ENCODE measurements around the gene SPIC.
A peak's percentile ranks its signal among the peaks of the same experiment; 100 is the strongest.
"Not testable (repeated sequence)": the region's sequence is repeated elsewhere in the genome, so short reads cannot be mapped to it uniquely, and the experiment has no call there.

The SPIC gene

DNA sequence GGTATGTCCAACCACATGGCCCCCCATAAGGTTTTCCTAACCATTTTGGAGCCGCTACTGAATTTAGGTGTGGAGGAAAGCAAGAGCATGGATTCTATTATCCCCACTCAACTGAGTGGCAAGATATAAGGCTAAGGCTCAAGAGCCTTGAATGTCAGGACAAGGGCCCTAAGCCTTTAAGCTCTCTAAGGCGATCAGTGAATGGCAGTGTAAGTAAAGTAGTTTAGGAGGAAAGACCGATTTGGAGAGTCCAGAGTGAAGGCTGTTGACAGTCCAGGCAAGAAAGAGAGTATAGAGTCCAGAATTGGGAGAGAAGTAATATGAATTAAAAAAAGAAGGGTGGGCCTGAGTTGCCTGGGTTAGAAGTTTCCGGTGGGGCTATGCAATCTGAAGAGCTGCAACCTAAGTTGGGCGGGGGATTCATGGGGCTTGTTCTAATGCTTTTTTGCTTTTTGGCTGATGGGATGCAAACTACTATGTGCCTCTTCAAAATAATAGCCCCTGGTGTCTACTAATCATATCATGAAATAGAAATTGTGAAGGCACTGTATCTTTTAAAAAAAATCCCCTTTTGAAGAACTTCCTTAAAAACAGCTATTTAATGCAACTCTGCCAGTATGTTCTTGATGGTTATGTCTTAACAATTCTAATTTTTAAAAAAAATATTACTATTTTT is at the start of gene SPIC:
TSS of gene SPIC (plus strand) at position 626 of the 676 bp plus-strand sequence. CDS start 1,569 bp downstream, outside the sequence.
- no peak for DNase-seq (ENCODE audit: low read depth)

DNA sequence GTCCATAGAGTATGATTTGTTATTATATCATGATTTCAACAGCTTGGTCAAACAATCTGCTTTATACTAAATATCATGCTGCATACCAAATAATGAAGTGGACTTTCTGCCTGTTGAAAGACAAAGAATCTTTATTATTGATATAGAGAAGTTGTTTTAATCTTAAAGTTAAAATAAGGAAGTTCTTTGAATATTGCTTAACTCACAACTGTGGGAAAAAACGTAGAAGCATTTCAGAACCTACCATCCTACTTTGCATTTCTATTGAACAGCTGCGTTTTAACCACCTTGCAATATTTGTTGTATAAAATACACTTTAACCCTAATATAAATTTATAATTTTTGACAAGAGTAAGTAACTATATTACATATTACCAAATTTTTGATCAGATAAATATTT is 44.7 kb upstream of the SPIC start:
- no peak for DNase-seq (ENCODE audit: low read depth)

DNA sequence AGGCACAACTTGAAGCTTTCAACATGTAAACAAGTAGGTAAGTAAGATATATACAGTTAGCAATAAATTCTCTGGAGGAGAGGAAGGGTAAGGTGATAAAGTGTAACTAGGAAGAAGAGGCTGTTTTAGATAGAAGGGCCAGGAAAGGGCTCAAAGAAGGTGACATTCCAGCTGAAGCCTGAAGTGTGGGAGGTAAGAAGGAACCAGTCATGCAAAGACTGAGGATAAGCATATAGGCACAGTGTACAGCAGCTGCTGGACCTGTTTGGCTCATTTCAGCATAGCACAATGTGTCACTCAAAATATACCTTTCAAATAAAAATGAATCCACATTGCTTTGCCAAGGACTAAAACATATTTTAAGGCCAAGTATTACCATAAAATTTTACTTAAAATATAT is 39.0 kb upstream of the SPIC start:
- DNase-seq (ENCODE audit: low read depth) = no peak

DNA sequence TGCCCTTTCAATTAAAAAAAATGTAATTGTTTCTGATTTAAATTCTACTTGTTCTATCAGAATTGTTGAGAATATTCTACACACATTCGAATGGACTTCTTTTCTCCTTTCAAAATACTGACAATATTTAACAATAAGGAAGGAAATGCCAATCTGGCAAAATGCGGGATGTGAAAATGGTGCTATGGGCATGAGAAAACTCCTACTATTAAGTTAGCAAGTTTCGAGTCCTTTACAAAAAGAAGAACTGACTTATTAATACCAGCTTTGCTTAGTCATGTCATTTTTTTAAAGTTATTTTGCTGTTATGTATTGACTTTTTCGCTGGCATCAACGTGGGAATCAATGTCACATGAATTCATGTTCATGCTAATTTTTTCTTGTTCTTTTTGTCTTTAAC is 35.9 kb upstream of the SPIC start:
- no peak for DNase-seq (ENCODE audit: low read depth)

DNA sequence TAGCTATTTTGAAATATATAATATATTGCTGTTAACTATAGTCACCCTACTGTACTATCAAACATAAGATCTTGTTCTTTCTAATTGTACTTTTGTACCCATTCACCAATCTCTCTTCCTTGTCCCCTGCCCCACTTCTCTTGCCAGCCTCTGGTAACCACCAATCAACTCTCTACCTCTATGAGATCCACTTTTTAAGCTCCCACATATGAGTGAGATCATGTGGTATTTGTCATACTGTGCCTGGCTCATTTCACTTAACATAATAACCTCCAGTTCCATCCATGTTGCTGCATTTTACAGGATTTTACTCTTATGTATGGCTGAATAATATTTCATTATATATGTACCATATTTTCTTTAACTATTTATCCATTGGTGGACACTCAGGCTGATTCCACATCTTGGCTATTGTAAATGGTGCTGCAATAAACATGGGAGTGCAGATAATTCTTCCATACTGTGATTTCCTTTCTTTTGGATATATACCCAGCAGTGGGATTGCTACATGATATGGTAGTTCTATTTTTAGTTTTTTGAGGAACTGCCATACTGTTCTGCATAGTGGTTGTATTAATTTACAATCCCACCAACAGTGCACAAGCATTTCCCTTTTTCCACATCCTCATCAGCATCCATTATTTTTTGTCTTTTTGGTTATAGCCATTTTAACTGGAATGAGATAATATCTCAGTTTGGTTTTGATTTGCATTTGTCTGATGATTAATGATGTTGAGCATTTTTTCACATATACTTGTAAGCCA is 33.5 kb upstream of the SPIC start:
- no peak for DNase-seq (ENCODE audit: low read depth)

DNA sequence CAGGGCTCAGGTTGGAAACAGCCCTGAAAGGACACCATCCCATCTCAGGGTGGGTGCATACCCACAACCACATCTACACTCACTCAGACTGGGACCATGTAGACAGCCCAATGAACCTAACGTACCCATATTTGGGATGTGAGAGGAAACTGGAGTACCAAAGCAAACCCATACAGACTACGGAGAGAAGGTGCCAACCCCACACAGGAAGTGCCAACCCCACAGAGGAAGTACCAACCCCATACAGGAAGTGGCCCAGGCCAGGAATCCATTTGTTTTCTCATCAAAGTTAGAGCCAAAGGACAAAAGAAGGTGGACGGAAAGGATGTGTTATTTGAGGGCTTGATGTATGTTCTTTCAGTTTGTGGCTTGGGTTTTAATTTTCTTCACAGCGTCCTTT is 19.5 kb upstream of the SPIC start:
- peak; percentile 1 for DNase-seq (ENCODE audit: low read depth)

DNA sequence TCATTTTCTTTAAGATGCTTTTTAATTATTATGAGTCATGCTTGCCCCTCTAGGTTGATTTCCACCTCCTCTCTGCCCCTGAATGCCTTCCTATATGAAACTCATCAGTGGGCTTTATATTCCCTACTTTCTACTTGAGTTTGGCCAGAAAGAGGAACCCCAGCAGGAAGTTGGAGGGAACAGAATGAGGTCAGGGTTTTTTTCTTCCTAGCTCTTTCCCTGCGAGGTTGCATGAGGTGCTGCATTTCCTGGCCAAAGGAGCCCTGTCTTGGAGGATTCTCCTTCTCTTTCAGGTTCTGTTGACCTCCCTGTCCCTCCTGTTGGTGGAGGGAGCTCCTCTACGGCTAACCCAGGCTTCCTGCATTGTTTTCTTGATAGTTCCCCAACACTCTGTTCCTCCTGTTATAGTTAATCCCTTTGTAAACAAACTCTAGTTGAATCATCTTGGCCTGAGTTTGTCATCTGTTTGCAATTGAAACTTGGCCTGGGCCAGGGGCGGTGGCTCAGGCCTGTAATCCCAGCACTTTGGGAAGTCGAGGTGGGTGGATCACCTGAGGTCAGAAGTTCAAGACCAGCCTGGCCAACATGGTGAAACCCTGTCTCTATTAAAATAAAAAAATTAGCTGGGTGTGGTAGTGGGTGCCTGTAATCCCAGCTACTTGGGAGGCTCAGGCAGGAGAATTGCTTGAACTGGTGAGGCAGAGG is 15.3 kb upstream of the SPIC start:
- DNase-seq (ENCODE audit: low read depth) = no peak

DNA sequence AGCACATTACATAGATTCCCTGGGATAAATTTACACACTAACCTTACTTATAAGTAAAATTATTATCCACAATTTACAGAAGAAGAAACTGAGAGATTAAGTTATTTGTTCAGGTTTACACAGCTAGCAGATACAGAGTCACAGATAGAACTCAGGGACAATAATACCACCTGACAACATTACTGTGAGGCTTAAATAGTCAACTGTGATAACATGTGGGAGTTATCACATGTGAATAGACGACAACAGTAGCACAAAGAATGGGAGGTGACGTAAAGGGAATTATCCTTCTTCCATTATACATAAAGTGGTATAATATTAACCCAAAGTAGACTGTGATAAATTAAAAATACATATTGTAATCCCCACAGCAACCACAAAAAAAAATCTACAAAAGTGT is 6.2 kb upstream of the SPIC start:
- no peak for DNase-seq (ENCODE audit: low read depth)

DNA sequence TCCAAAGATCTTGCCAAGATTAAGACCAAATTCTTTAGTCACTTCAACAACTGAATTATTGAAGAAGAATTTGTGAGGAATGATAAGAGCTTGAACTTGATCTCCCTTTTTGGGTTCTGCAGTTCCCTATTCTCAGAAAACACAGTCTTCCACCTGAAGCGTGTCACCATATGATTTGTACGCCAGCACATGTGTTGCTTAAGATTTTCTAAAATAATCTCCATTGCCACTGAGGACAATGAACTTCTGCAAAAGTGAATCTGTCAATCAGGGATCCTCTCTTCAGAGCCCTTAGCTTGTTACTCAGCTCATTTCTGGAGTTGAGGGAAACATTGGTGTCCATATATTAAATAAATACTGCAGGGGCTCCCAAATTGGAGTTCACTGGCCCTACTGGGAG is 4.2 kb upstream of the SPIC start:
- DNase-seq (ENCODE audit: low read depth) = no peak

DNA sequence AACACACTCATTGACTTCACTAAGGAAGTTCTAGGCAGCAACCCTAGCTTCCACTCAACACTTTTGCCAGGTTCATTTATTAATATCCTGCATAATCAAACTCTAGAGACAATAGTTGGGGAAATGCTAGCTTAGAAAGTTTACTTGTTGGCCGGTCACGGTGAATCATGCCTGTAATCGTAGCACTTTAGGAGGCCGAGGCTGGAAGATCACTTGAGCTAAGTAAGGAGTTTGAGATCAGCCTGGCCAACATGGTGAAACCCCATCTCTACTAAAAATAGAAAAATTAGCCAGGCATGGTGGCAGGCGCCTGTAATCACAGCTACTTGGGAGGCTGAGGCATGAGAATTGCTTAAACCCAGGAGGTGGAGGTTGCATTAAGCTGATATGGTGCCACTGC is 3.3 kb upstream of the SPIC start:
- DNase-seq (ENCODE audit: low read depth) = not testable (repeated sequence)

DNA sequence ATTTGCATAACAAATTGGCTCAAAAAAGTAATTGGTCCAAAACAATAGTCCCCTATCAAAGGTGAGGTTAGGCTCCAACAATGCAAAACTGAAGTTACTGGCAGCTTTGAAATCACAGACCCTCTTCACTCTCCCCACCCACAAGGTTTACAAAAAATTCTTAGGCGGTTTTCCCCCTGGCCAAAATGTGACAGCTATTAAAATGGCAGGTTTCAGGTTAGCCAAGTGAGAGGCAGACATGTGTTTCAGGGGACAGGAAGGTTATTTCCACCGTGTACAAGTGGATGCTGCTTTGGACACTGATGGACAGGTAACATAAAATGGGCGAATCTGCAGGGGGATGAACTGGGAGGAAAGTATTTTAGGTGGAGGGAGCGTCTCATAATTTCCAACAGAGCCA is 888 bp upstream of the SPIC start:
- no peak for DNase-seq (ENCODE audit: low read depth)

DNA sequence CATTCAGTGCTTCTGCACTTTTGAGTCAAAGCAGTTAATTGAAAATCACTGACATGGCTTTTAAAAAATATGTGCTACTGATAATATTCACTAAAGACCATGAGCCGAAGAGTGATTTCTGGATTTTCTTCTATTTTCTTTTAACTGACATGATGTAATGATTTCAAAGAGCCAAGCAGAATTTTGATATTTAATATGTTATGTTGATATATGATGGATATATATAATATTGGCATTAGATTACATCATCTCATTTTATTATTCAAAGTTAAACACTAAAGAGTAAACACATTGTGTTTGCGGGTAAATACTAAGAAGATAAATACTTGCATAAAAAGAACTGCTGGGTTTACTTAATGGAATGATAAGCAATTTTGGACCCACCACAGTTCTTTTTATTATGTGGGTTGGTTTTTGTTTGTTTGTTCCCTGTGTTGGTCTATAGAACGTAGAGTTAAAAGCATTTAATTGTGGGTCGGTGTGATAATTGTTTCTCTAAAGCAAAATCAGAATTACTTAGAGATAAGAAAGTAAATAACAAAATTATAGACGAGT is 692 bp downstream of the SPIC start:
- DNase-seq (ENCODE audit: low read depth) = no peak

DNA sequence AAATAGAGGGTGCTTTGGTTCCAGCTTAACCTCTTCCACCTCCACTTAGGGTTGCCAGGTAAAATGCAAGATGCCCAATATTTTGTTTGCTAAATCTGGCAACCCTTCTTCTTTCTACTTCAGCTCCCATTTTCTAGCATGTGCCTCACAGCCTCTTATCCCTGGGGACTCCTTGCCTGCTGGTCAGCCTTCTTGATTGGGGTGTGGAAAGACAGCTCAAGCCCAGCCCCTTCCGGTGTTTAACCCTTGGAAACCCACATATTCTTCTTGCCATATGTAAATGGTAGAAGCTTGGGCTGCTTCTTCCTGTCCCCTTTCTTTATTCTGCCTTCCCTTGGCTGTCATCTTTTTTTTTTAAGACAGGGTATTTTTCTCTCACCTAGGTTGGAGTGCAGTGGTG is 5.7 kb downstream of the SPIC start:
- DNase-seq (ENCODE audit: low read depth) = no peak

DNA sequence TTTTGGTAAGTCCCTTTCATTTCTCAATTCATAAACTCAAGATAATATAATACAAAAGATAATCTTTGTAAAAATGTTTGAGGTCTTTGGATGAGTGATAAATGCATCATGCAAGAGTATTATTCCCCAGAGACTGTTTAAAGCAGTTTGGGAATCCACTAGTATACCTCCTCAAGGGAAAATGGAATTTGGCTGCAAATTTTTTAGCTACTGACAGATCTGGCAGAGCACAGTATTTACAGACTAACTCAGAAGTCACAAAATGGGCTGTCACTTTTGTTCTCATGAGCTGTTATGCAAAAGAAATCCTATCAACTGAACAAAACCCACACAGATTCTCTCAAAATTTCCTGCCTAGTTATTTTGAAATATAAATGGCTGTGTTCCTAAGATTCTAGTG is 9.9 kb downstream of the SPIC start:
- DNase-seq (ENCODE audit: low read depth) = no peak

DNA sequence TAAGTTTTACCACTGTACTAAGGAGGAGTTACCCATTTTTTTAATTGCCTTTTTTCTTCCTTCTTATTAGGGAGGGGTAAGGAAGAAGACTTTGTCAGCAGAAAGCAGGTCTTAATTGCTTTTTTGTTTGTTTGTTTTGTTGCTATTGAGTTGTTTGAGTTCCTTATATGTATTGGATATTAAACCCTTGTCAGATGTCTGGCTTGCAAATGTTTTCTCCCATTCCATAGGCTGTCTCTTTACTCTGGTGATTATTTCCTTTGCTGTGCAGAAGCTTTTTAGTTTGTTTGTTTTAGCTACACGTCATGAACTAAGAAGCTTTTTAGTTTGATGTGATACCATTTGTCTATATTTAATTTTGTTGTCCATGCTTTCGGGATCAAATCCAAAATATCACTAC is 13.3 kb downstream of the SPIC start:
- no peak for DNase-seq (ENCODE audit: low read depth)

DNA sequence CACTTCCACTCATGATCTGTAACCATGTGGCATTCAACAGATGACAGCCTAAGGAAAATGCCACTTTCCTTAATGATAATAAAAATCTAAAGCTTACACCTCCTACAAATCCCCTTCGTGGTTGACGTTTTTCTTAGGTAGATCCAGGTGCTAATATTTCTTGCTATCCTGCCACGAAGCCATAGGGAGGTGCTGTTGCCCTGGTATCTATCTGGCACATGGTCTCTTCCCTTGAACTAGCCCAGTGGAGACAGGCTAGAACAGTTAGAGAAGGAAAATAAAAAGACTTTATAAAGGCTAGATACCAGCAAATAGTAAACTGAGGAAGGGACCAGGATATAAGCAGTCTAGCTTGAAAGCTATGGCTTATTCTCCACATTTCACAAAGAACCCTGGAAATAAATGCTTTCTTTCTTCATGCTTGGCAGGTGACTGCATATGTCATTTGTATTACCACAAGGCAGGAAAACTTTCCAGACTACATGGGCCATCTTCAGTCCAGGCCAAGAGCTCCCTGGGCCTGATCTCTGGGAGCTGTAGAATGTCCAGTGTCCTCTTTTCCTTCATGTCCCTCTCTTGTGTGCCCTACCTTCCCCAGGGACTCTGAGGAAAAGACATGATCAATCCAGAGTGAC is 15.3 kb downstream of the SPIC start:
- DNase-seq (ENCODE audit: low read depth) = no peak

DNA sequence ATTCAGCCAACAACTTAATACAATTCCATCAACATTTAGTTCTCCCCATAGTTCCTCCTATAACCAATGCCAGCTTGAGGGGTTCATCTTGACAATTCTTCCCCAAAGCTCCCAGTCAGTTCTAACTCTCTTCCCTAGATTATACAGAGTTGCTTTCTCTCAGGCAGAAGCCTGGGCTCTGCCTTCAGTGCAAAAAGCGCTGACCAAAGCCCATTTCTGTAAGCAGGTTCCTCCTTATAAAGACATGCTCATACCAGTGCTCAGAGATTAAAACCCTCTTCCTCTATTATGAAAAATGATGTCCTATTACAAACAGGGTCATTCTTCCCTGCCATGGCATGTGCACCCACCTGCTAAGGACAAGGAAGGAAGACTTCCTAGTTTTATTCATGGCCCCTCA is 16.2 kb downstream of the SPIC start:
- no peak for DNase-seq (ENCODE audit: low read depth)

DNA sequence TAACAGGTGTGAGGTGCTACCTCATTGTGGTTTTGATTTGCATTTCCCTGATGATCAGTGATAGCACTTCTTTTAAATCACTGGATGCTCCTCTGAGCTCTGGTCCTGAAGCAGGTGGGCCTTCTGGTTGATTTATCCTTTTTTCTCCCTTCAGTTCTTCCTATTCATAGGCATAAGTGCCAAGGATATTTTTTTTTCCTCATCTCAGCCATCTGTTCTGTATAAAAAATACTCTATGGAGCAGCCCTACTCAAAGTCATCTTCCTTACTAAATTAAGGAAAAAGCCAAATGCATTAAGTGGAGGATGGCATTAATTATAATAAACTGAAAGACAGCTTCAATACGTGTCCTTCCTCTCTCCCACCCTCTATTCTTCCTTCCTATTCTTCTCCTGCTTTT is 18.4 kb downstream of the SPIC start:
- no peak for DNase-seq (ENCODE audit: low read depth)

DNA sequence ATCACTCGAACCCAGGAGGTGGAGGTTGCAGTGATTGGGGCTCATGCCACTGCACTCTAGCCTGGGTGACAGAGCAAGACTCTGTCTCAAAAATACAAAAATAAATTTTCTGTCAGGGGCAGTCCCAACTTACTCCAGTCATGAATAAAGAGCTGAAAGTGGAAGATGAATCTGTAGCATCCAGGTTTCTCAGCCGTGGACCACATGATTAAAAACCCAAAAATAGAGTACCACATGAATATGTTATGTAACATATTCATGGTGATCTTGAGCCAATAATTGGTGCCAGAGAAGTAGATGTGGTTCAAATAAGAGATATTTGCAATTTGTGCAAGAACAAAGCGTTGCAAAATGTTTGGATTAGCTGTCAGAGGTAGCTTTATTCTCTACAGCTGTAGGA is 23.1 kb downstream of the SPIC start:
- no peak for DNase-seq (ENCODE audit: low read depth)

DNA sequence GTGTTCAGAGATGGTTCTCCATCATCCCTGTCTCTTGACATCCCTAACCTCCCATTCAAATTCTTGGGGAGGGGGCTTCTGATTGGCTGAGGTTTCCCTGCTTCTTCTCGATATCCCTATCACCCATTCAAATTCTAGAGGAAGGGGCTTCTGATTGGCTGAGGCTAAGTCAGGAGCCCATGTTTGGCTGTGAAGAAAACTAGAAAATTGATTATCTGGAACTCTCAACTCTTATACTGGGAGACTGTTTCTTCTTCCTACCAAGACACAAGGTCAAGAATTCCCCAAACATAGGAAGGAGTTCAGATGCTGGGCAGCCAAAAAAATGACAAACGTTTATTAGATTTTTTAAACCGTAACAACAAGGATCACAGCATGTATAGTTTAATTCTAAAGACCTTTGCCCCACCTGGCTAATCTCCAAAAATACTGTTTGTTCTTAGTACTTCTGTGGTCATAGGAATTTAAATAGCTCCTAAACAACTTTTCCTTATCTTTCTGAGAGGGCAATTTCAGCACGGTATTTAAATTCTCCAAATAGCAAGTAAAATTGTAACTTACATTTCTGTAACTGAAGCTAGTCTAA is 26.4 kb downstream of the SPIC start:
- DNase-seq (ENCODE audit: low read depth) = no peak

DNA sequence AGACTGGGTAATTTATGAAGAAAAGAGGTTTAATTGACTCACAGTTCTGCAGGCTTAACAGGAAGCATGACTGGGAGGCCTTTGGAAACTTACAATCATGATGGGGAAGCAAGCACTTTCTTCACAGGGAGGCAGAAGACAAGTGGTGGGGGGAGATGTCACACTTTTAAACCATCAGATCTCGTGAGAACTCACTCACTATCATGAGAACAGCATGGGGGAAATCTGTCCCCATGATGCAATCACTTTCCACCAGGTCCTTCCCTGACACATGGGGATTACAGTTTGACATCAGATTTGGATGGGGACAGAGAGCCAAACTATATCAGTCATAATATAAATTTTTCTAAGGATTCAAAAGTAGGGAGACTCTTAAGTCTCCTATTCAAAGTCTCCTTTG is 46.0 kb downstream of the SPIC start:
- no peak for DNase-seq (ENCODE audit: low read depth)

DNA sequence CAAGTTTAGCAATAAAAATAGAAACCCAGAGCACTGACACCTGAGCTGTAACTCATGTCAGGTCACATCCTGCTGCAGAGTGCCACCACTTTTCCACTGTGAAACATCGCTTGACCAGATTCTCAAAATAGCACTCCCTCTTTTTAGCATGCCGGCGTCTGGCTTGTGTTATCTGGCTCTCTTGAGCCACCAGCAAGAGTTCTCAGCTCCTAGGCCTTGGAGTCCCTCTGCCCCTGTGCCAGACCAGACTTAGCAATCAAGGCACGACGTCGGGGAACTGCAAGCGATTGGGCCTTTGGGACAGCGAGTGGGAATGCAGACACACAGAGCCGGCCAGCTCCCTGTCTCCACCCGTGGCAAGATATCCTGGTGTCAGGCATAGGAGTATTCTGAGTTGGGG is 52.5 kb downstream of the SPIC start:
- DNase-seq (ENCODE audit: low read depth) = no peak

Data from activated T-cell treated with anti-CD3 and anti-CD28 coated beads for 48 hours (primary cell).